Activated CD4-positive, alpha-beta memory T cell treated with anti-CD3 and anti-CD28 coated beads for 36 hours (primary cell): ENCODE data around the gene ATR. TPM values are rescaled to one million over a fixed set of nuclear protein-coding genes. Genes with fewer than 3 reads are reported as not detected.
A peak's percentile ranks its signal among the peaks of the same experiment; 100 is the strongest.
"Not testable (repeated sequence)": the region's sequence is repeated elsewhere in the genome, so short reads cannot be mapped to it uniquely, and the experiment has no call there.

ENCODE experiments used
- CTCF ChIA-PET: fragments of 350-600 bp; sonication (Branson Sonifier 250); formaldehyde crosslinking; loops from one replicate; lab custom pipeline; 2021; ENCODE audit warnings: antibody characterized with exemption, inconsistent platforms; lab: Charles Lee
- POLR2A ChIA-PET: fragments of 350-600 bp; sonication (Branson Sonifier 250); formaldehyde crosslinking; loops from one replicate; lab custom pipeline; 2021; ENCODE audit warnings: antibody characterized with exemption; lab: Charles Lee
- DNase-seq: peaks from one replicate; pipeline ENCODE4 v3.0.0-alpha.2; 2020
- H3K27ac Mint-ChIP-seq: one replicate; pipeline ENCODE4 v1.8.0; 2021; ENCODE audit warnings: mixed read lengths
- H3K27me3 Mint-ChIP-seq: one replicate; pipeline ENCODE4 v1.8.0; 2021; ENCODE audit warnings: mixed read lengths
- H3K36me3 Mint-ChIP-seq: one replicate; pipeline ENCODE4 v1.8.0; 2021; ENCODE audit warnings: mixed read lengths
- H3K4me1 Mint-ChIP-seq: one replicate; pipeline ENCODE4 v1.8.0; 2021; ENCODE audit warnings: low read depth, mixed read lengths
- H3K4me3 Mint-ChIP-seq: one replicate; pipeline ENCODE4 v1.8.0; 2021; ENCODE audit warnings: mild to moderate bottlenecking, mixed read lengths
- H3K9me3 Mint-ChIP-seq: one replicate; pipeline ENCODE4 v1.8.0; 2021; ENCODE audit warnings: mixed read lengths
- intact Hi-C: fragments of 100-400 bp; cut with micrococcal nuclease; formaldehyde crosslinking; loops from one replicate; pipeline ENCODE4 v1.15.1; 2023
- total RNA-seq, 2 experiments: library from RNA; stranded (reverse); gene quantifications; one replicate each; pipeline ENCODE4 v1.2.3, GENCODE V29; 2021

ATR gene
- total RNA-seq, 2 experiments from 2014 or later, result 41.6 to 42.3 TPM

GRCh38 chr3:142592268-142592667 lies 13.7 kb upstream of the ATR start:
- H3K36me3 Mint-ChIP-seq, H3K27ac Mint-ChIP-seq, H3K4me3 Mint-ChIP-seq, H3K4me1 Mint-ChIP-seq, DNase-seq, H3K9me3 Mint-ChIP-seq, H3K27me3 Mint-ChIP-seq: not testable (repeated sequence)
- CTCF ChIA-PET, result interaction anchor here (1.2 kb wide), 1 partner anchor 9 kb away, joined by 3 read pairs; no protein-coding TSS in a partner anchor
- intact Hi-C loops, result loop anchor here (10.0 kb wide), 1 partner anchor 1383 kb away; the partner anchor contains the start of gene DIPK2A
- POLR2A ChIA-PET, result interaction anchor here (1.1 kb wide), 1 partner anchor 14 kb away, joined by 4 read pairs; the partner anchor contains the start of gene ATR

DNA sequence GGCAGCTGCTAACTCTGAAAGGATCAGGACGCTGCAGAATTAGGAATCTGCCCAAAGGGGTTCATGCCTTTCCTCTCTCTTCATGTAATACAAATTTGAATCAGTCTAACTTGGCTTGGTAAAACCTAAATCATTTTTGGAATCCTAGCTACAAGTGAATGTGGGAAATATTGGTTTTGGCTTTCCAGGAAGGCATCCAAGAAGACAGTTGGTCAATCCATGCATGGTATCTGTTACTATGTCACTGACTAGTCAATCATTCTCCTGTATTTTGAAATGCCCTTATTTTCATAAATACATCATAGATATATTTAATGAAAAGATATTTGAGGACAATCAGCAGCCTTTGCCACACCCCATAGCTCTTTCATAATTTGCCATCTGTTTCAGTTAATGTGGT lies 10.2 kb upstream of the ATR start:
- CTCF ChIA-PET, result no interaction called here
- Mint-ChIP-seq H3K27me3 (peaks cover 7% of the 10 kb centered on the region), H3K36me3 (no peaks in the 10 kb centered on the region)

GRCh38 chr3:142586803-142587406 lies 8.4 kb upstream of the ATR start:
- intact Hi-C loops, result loop anchor here (2.0 kb wide), 4 partner anchors 138 to 408 kb away; partner anchors contain the start of gene TRPC1
- H3K4me1 Mint-ChIP-seq, result no peaks in the 10 kb centered on the region
- POLR2A ChIA-PET, result no interaction called here

More for the DNA sequence above, 10.2 kb upstream of the ATR start:
- intact Hi-C loops, result no loop called here
- Mint-ChIP-seq H3K9me3 (no peaks in the 10 kb centered on the region), H3K4me3 (no peak overlapping the region), H3K4me1 (no peaks in the 10 kb centered on the region), H3K27ac (no peak overlapping the region)
- no peak for DNase-seq
- POLR2A ChIA-PET, result interaction anchor here (1.0 kb wide), 1 partner anchor 10 kb away, joined by 4 read pairs; the partner anchor contains the start of gene ATR

DNA sequence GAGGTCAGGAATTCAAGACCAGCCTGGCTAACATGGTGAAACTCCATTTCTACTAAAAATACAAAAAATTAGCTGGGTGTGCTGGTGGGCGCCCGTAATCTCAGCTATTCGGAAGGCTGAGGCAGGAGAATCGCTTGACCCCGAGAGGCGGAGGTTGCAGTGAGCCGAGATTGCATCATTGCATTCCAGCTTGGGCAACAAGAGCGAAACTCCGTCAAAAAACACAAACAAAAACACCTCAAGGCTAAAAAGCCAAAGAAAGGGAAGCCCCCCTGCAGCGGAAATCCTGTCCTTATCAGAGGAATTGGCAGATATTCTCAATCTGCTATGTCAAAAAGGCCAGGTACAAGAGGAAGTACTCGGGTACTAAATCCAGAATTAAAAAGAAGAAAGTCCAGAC lies 2.5 kb upstream of the ATR start:
- POLR2A ChIA-PET, H3K9me3 Mint-ChIP-seq, H3K36me3 Mint-ChIP-seq, CTCF ChIA-PET, H3K27me3 Mint-ChIP-seq, H3K4me3 Mint-ChIP-seq, intact Hi-C loops, DNase-seq, H3K27ac Mint-ChIP-seq: not testable (repeated sequence)
- peaks cover 28% of the 10 kb centered on the region for H3K4me1 Mint-ChIP-seq

More at GRCh38 chr3:142586803-142587406, 8.4 kb upstream of the ATR start:
- DNase-seq, result no peak
- H3K4me3 Mint-ChIP-seq, result no peak overlapping the region
- H3K27ac Mint-ChIP-seq, result no peak overlapping the region
- H3K9me3 Mint-ChIP-seq, result no peaks in the 10 kb centered on the region
- no peaks in the 10 kb centered on the region for H3K36me3 Mint-ChIP-seq
- CTCF ChIA-PET, result interaction anchor here (0.6 to 1.6 kb wide), 12 partner anchors 10 to 415 kb away, joined by 3 to 7 read pairs (median 4); partner anchors contain the start of gene U2SURP
- peaks cover 4% of the 10 kb centered on the region for H3K27me3 Mint-ChIP-seq

DNA sequence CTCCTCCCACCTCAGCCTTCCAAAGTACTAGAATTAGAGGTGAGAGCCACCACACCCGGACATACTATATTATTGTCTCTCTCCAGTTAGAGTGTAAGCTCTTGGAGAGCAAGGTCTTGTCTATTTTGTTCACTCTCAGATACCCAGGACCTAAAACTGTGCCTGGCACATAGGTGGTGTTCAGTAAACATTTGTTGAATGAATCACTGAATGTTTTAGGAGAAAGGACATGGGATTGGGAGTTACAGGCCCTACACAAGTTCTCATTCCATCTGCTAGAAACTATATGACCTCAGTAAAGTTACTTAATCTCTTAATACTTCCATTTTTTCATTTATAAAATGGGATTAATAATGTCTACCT lies 1.5 kb upstream of the ATR start:
- Mint-ChIP-seq H3K27me3 (no peaks in the 10 kb centered on the region), H3K27ac (peak overlapping the region; percentile 94), H3K9me3 (no peaks in the 10 kb centered on the region), H3K4me3 (peak overlapping the region; percentile 98), H3K4me1 (peaks cover 37% of the 10 kb centered on the region), H3K36me3 (peaks cover 10% of the 10 kb centered on the region)
- DNase-seq, result no peak
- POLR2A ChIA-PET, result no interaction called here
- CTCF ChIA-PET, result no interaction called here
- intact Hi-C loops, result no loop called here

DNA sequence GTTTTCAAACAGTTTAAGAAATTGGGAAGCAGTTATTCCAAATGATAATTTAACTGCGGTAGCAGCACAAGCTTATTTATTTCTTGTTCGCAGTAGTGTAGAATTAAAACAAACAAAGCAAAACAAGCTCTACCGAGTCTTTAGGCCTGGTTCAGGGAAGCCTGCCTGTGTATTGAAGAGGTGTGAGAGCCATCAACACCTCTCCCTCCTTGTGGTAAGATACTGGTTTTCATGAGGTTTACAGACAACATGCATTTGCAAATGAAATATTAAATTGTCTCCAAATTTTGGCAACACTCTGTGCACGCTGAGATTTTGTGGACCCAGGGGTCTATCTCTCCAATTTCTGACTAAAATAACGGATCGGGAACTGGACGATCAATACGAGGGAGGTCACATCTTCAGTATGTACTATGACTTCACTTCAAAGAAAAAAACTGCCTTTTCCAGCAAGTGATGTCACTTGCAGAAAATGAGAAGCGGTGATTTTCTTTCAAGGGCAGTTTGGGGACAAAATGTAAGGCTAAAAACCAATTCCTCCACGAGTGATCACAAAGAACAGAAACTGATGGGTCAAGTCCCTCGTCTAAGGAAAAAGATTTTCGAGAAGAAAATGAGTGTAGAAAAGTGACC lies 721 bp downstream of the ATR start:
- ChIA-PET CTCF (interaction anchor here (0.6 to 1.3 kb wide), 2 partner anchors 9 to 424 kb away, joined by 3 read pairs; no protein-coding TSS in a partner anchor), POLR2A (interaction anchor here (0.6 to 3.4 kb wide), 8 partner anchors 11 to 424 kb away, joined by 3 to 26 read pairs (median 8); partner anchors contain the start of genes PLS1, TRPC1, U2SURP and XRN1)
- intact Hi-C loops, result loop anchor here (1.0 to 5.0 kb wide), 8 partner anchors 18 to 1636 kb away; partner anchors contain the start of genes PLS1, SLC25A36, TRPC1 and U2SURP
- peaks cover 12% of the 10 kb centered on the region for H3K36me3 Mint-ChIP-seq
- H3K9me3 Mint-ChIP-seq, result no peaks in the 10 kb centered on the region
- peak overlapping the region; percentile 94 for H3K27ac Mint-ChIP-seq
- no peaks in the 10 kb centered on the region for H3K27me3 Mint-ChIP-seq
- H3K4me3 Mint-ChIP-seq, result peak overlapping the region; percentile 98
- DNase-seq, result no peak
- peaks cover 44% of the 10 kb centered on the region for H3K4me1 Mint-ChIP-seq

- ChIA-PET POLR2A (interaction anchor here (2.8 to 3.4 kb wide), 2 partner anchors 20 to 425 kb away, joined by 18 to 26 read pairs; partner anchors contain the start of genes PLS1 and U2SURP), CTCF (interaction anchor here (0.7 to 1.3 kb wide), 2 partner anchors 10 to 1399 kb away, joined by 3 read pairs; no protein-coding TSS in a partner anchor)
- Mint-ChIP-seq H3K27me3 (no peaks in the 10 kb centered on the region), H3K4me1 (peaks cover 44% of the 10 kb centered on the region), H3K4me3 (peak overlapping the region; percentile 98), H3K36me3 (peaks cover 14% of the 10 kb centered on the region), H3K9me3 (no peaks in the 10 kb centered on the region), H3K27ac (no peak overlapping the region)
- DNase-seq, result no peak
- intact Hi-C loops, result loop anchor here (5.0 kb wide), 3 partner anchors 69 to 1634 kb away; partner anchors contain the start of genes SLC25A36 and TRPC1
Measured at GRCh38 chr3:142576792-142577191, 1.7 kb downstream of the ATR start.

GRCh38 chr3:142574665-142575064 lies 3.9 kb downstream of the ATR start:
- H3K9me3 Mint-ChIP-seq, result no peaks in the 10 kb centered on the region
- POLR2A ChIA-PET, result interaction anchor here (0.7 kb wide), 1 partner anchor 127 kb away, joined by 3 read pairs; no protein-coding TSS in a partner anchor

DNA sequence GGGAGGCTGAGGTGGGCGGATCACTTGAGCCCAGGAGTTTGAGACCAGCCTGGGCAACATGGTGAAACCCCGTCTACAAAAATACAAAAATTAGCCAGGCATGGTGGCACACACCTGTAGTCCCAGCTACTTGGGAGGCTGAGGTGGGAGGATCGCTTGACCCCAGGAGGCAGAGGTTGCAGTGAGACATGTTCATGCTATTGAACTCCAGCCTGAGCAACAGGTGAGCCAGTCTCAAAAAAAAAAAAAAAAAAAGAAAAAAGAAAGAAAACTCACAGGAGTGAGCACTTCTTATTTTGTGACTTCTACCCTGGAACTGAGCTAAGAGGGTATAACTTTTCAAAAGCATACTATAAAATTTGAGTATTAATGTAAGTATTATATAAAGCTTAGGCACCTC lies 4.3 kb downstream of the ATR start:
- POLR2A ChIA-PET, result not testable (repeated sequence)

More at GRCh38 chr3:142574665-142575064, 3.9 kb downstream of the ATR start:
- Mint-ChIP-seq H3K27me3 (no peaks in the 10 kb centered on the region), H3K36me3 (peaks cover 22% of the 10 kb centered on the region), H3K27ac (no peak overlapping the region), H3K4me3 (no peak overlapping the region), H3K4me1 (peaks cover 40% of the 10 kb centered on the region)
- DNase-seq, result no peak
- intact Hi-C loops, result loop anchor here (5.0 kb wide), 3 partner anchors 67 to 1632 kb away; partner anchors contain the start of genes SLC25A36 and TRPC1
- CTCF ChIA-PET, result no interaction called here

DNA sequence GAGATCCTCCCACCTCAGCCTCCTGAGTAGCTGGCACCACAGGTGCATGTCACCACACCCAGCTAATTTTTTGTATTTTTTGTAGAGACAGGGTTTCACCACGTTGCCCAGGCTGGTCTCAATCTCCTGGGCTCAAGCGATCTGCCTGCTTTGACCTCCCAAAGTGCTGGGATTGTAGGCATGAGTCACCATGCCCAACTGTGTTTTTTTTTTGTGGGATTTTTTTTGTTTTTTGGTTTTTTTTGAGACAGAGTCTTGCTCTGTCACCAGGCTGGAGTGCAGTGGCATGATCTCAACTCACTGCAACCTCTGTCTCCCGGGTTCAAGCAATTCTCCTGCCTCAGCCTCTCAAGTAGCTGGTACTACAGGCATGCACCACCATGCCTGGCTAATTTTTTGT lies 9.1 kb downstream of the ATR start:
- H3K4me1 Mint-ChIP-seq, CTCF ChIA-PET, intact Hi-C loops, H3K27me3 Mint-ChIP-seq, DNase-seq, H3K27ac Mint-ChIP-seq, H3K9me3 Mint-ChIP-seq, POLR2A ChIA-PET, H3K4me3 Mint-ChIP-seq: not testable (repeated sequence)
- H3K36me3 Mint-ChIP-seq, result peaks cover 29% of the 10 kb centered on the region

More for the DNA sequence above, 4.3 kb downstream of the ATR start:
- H3K27ac Mint-ChIP-seq, H3K9me3 Mint-ChIP-seq, intact Hi-C loops, DNase-seq, H3K27me3 Mint-ChIP-seq, H3K4me3 Mint-ChIP-seq, CTCF ChIA-PET: not testable (repeated sequence)
- peaks cover 22% of the 10 kb centered on the region for H3K36me3 Mint-ChIP-seq
- H3K4me1 Mint-ChIP-seq, result peaks cover 36% of the 10 kb centered on the region

DNA sequence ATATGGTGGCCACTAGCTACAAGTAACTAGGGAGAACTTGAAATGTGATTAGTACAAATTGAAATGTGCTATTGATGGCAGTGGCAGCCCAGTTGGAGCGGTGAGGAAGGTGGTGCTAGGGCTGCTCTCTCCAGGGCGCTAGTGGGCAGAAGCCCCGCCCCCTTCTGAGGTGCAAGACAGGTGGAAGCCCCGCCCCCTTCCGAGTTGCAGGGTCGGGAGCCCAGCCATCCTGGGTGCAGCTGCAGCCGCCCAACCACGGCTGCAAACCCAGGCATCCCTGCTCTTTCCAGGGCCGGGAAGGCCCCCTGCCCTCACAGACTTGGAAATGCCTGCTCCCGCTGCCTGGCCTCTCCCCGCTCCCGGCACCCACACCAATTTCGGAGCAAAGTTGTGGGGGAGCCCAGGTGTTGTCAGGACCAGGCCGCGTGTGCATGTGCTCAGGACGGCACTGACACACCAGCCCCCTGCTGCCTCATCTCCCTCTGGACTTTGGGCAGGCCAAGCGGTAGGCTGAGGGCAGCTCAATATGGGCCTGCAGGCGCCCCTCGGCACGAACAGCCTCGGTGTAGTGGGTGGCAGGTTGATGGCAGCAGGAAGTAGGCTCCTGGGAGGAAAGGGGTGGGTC lies 10.0 kb downstream of the ATR start:
- Mint-ChIP-seq H3K36me3 (peaks cover 30% of the 10 kb centered on the region), H3K9me3 (no peaks in the 10 kb centered on the region), H3K27me3 (no peaks in the 10 kb centered on the region), H3K27ac (no peak overlapping the region), H3K4me3 (no peak overlapping the region), H3K4me1 (peaks cover 12% of the 10 kb centered on the region)
- CTCF ChIA-PET, result no interaction called here
- DNase-seq, result no peak
- intact Hi-C loops, result no loop called here
- POLR2A ChIA-PET, result no interaction called here
